ENCODE results near the gene TSR3.

The TSR3 gene

DNA sequence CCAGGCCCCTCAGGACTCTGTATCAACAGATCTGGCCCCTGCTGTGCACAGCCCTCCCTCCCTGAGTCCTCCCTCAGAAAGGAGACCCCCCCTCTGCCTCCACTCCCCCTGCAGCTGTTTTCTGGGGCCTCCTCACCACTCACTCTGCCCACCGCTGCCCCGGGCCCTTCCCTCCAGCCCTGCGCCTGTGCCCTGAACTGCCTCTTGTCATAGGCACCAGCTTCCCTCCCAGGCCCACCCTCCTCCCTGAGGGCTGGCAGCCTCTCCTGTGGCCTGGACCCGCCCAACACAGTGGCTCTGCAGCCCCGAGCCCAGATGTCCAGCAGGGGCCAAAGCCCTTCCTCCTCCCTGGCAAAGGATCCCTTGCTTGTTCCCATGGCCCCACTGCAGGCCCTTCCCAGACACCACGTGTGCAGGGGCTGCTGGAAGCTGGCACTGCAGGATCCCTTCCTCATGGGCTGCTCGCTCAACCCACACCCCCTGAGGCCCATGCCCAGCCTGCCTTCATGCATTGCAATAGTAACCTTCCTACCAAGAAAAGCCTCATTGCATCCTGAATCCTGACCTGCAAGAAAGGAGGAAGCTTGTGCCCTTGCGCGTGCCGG is 25.8 kb upstream of the TSR3 start:
- no peak for DNase-seq (ENCODE audit: low spot score)

DNA sequence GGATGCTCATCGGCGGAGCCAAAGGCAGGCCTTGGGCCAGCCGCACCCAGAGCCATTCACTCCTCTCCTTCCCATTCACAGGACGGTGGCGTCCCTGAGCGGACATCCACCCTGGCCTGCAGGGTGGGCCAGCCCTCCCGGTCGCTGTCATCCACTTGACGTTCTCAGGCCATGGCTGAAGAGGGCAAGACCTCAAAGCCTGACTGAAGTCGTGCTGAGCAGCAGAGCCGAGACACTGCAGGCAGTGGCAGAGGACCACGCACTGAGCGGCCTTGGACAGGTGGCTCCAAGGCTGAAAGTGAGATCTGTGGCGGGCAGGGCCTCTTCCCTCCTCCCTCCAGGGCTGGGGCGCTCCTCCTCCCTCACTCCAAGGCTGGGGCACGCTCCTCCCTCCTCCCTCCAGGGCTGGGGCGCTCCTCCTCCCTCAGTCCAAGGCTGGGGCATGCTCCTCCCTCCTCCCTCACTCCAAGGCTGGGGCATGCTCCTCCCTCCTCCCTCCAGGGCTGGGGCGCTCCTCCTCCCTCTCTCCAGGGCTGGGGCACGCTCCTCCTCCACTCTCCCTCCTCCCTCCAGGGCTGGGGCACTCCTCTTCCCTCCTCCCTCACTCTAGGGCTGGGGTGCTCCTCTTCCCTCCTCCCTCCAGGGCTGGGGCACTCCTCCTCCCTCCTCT is 24.2 kb upstream of the TSR3 start:
- no peak for DNase-seq (ENCODE audit: low spot score)

DNA sequence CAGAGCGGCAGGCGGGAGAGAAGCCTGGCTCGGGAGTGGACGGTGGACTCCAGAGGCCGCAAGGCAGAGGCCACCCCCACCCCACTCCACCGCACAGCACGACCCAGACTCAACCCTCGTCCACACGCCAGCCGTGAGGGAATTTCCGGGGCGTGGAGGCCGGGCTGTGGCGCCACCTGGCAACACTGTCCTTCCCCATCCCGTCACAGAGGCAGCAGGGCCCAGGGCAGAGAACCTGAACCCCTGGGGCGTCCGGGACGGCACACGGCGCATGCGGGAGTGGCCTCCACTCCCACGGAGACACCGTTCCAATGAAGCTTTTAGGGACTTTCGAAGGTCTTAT is 23.6 kb upstream of the TSR3 start:
- DNase-seq (ENCODE audit: low spot score): no peak

DNA sequence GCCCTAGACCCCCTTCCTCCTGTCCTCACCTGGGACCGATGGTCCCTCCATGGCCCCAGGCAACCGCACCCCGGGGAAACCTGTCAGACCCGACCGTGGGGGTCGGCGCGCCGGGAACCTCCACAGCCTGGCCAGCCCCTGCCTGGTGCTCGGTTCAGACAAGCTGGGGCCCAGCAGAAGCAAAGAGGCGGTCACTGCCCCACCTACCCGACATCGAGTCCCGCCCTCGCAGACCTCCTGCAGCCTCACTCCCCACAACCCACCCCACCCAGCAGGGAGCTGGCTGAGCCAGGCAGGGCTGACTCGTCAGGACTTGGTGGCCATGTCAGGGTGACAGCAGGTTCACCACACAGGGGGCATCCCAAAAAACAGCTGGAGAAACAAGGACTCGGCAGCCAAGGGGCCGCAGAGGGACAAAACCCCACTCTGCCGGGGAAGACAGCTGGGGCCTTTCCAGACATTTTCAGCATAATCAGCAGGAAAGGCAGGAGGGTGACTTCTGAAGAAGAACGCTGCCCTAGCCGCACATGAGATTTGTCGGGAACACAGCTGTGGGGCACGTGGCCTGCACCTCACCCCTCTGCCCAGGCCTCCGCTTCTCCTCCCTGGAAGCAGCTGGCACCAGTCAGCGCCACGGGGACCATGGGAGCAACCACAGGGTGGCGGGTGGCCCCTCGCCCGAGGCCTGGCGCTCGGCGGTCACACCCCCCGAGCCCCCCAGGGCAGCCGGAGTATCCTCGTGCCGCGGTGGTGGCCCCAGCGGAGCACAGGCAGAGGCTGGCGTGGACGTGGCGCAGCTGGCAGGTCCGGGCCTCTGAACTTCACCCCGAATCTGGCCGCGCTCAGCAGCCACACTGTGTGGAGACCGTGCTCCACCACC is 23.0 kb upstream of the TSR3 start:
- DNase-seq (ENCODE audit: low spot score): no peak

DNA sequence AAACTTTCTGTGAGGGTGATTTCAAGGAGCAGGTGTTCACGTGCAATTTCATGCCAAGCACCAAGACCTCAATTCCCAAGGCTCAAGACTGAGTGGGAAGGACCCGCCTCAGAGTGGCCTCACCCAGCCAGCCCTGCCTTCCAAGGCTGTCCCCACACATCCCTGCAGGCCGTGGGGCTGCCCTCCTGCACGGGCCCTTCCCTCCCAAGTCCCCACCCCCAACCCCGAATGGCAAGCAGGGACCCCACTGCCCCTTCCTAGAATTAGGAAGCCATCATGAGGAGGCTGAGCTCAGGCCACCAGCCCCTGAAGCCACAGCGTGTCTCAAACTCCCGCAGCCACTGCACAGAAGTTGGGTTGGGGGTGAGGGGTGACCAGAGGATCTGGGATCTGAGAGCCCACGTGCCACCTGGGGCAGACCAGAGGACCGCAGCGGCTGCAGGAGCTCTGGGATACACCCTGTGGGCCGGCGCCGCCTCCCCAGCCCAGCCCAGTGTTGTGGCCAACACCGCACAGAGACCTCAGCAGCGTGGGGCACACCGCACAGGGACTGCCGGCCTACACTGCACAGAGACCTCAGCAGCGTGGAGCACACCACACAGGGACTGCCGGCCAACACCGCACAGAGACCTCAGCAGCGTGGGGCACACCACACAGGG is 20.7 kb upstream of the TSR3 start:
- DNase-seq (ENCODE audit: low spot score): no peak

DNA sequence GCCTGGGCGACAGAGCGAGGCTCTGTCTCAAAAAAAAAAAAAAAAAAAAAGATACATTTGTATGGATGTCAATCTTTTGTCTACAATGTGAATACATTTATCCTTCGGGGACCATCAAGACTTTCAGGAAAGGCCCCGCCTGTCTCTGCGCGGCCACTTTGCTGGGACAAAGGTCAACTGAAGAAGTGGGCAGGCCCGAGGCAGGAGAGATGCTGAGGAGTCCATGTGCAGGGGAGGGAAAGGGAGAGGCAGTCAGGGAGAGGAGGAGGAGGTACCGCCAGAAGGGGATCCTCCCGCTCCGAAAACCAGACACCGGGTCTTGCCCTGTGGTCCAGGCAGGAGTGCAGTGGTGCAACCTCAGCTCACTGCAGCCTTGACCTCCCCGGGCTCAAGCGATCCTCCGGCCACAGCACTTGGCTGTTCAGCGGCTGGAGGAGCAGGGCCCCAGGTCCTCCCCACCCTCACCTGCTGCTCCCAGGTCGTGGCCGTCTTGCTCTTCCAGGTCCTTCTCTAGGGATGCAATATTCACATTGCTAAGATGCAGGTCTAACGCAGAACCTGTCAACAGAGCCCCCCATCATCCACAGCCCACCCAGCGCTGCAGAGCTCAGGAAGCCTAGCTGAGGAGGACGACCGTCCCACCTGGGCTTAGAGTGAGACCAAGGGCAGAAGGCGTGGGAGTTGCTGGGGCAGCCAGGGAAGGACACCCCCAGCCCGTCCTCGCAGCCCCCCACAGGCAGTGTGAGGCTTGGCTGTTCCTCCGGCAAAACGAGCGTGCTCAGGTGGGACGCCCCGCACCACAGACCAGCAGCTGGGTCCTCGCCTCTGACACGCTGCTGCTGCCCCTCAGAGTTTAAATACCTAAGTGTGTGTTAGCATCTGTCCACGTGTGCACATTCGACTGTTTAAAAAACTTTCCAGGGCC is 19.6 kb upstream of the TSR3 start:
- DNase-seq (ENCODE audit: low spot score): no peak

DNA sequence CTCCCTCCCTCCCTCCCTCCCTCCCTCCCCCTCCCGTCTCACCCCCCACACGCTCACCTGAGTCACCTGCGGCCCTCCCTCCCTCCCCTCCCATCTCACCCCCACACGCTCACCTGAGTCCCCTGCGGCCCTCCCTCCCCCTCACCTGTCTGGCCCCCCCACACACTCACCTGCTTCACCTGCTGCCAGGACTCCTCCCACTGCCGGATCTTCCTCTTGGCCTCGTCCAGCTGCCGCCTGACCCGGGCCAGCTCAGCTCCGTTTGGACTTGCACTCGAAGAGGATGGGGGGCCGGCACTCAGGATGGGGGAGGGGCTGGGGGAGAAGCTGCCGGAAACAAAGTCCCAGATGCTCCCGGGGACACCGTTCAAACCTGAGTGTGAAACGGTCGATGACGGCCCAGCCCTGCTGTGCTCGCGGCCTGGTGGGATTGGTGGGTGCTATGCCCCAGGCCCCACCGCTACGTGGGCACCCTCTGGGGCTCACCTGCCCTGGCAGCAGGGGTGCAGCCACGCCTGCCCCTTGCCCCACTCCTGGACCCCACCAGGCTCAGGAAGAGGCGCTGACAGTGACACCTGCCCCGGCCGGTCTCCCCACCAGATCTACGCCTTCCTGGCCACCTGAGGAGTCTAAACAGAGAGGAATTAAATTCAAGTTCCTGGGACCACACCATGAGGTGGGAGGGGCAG is 16.0 kb upstream of the TSR3 start:
- no peak for DNase-seq (ENCODE audit: low spot score)

DNA sequence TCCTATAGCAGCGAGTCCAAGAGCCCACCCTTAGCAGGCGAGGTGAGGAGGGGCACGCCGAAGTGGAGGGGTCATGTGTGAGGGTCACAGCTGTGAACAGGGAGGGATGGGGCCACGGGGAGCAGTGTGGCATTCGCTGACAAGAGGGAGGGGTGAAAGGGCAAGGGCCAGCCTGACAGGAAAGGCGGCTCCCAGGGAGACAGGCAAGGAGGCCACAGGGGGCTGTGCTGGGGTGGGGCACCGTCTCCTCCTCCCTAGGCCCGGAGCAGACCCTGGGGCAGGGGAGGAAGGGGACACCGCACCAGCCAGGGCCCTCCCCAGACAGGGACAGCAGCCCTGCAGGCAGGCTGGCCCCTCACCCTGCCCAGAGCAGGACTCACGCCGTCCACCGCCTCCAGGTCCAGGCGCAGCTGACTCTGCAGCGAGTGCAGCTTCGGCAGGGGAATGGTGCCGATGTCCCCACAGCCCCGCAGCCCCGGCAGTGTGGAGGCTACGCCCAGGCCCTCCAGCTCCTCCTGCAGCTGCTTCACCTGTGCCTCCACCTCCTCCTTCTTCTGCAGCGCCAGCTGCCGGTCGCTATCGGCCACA is 15.1 kb upstream of the TSR3 start:
- DNase-seq (ENCODE audit: low spot score): no peak

DNA sequence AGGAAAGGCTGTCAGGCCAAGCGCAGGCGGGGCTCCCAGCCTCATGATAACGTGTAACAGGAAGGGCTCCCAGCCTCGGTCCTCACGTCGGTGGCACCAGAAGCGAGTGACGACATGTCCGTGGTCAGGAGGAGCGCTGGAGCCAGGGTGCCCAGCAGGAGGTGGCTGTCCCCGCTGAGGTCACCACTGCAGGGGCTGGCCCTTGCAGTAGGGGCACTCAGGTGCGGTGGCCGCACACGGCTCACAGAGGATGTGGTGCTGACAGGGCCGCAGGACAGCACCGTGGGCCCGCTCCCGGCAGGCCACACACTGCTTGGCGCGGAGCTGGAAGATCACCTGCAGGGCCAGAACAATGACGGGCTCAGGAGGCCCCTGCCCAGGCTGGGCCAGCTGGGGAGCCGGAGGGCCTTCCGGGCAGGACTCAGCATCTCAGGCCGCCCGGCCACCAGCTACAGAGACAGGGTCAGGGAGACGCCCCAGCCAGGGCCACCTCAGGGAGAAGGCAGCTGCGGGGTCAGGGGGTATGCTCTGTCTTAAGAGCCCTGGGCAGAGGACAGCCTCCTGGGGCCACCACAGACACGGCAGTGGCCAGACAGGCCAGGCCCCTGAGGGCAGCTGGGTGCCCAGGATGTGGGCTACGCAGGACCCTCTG is 14.5 kb upstream of the TSR3 start:
- DNase-seq (ENCODE audit: low spot score): no peak

DNA sequence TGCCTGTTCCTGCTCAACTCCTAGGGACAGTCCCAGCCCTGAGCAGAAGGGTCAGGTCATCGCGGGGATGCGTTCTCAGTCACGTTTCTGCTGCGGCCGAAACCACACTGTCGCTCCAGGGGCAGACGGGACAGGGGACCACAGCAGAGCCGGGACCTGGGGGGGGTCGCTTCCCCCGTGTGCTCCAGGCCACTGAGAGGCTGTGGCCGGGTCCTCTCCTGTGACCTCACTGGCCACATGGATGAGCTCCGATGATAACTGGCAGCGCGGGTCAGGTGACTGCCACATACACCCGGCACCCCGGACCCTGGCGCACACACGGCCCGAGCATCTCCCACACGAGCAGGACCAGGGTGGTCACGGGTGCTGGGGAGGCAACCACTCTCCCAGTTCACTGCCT is 12.8 kb upstream of the TSR3 start:
- DNase-seq (ENCODE audit: low spot score): no peak

DNA sequence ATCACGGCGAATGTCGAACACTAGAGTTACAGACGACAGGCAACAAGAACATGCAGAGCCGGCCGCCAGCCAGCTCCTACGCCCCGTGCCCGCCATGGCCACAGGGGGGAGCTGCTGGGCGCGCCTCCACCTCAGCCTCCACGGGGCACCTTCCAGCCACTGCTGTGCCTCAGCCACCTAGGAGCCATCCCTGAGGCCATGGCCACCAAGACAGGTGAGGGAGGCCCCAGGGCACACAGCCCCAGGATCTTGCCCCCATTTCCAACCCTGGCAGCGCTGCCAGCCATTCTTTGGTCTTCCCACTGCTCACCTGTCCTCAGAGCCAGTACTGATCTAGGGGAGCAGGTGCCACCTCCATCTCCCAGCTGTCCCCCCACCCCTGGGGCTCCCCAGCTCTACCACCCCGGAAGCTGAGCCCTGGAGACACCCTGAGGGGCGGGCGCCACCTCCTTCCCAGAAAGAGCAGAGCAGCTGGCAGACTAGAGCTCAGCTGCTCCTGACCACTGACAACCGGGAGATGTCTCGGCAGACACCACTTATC is 11.9 kb upstream of the TSR3 start:
- peak; percentile 96 for DNase-seq (ENCODE audit: low spot score)

DNA sequence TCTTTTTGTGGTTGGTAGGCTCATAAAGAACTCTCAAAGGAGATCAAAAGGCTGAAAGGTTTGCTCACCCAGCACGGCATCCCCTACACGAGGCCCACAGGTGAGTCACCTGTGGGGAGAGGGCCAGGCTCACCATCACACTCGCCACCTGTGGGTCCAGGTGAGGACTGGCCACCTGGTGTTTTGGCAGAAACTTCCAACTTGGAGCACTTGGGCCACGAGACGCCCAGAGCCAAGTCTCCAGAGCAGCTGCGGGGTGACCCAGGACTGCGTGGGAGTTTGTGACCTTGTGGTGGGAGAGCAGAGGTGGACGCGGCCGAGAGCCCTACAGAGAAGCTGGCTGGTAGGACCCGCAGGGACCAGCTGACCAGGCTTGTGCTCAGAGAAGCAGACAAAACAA is 11.1 kb upstream of the TSR3 start:
- DNase-seq (ENCODE audit: low spot score): no peak

DNA sequence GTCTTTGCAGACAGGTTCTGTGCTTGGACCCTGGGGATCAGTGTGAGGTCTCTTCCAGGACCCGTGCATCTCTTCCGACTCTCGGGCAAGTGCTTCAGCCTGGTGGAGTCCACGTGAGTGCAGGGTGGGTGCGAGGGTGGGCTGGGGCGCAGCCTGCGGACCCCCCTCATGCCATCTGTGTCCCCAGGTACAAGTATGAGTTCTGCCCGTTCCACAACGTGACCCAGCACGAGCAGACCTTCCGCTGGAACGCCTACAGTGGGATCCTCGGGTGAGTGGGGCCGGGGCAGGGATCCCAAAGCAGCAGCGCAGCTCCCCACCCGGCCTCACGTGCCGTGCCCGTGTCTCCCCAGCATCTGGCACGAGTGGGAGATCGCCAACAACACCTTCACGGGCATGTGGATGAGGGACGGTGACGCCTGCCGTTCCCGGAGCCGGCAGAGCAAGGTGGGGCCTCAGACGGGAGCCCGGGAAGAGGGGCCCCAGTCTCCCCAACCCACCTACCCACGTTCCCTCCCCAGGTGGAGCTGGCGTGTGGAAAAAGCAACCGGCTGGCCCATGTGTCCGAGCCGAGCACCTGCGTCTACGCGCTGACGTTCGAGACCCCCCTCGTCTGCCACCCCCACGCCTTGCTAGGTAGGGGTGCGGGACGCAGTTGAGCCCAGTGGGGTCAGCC is 10.1 kb upstream of the TSR3 start:
- no peak for DNase-seq (ENCODE audit: low spot score)

DNA sequence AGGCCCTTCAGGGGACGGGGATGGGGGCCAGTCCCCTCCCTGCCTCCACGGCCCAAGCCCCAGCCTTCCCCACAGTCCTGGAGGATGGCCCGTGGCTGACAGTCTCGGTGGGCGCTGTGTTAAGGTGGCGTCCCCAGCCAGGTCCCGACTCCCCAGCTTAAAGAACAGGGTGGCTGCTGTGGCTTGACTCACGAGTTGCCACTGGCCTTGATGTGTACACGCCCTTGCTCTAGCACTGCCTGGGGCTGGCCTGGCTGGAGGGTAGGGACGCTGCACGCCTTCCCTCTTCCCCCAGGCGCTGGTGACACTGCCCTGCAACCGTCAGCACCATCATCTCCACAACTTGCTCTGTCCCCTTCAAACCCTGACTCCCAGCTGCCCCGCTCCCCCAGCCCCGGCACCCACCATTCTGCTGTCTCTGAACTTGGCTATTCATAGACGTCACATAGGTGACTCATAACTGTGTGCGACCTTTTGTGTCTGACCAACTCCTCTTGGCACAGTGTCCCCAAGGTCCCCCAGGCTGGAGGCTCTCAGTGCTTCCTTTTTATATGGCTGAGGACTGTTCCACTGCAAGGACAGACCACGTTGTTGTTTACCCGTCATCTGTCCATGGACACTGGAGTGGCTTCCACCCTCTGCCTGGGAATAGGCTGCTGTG is 6.4 kb upstream of the TSR3 start:
- DNase-seq (ENCODE audit: low spot score): no peak

DNA sequence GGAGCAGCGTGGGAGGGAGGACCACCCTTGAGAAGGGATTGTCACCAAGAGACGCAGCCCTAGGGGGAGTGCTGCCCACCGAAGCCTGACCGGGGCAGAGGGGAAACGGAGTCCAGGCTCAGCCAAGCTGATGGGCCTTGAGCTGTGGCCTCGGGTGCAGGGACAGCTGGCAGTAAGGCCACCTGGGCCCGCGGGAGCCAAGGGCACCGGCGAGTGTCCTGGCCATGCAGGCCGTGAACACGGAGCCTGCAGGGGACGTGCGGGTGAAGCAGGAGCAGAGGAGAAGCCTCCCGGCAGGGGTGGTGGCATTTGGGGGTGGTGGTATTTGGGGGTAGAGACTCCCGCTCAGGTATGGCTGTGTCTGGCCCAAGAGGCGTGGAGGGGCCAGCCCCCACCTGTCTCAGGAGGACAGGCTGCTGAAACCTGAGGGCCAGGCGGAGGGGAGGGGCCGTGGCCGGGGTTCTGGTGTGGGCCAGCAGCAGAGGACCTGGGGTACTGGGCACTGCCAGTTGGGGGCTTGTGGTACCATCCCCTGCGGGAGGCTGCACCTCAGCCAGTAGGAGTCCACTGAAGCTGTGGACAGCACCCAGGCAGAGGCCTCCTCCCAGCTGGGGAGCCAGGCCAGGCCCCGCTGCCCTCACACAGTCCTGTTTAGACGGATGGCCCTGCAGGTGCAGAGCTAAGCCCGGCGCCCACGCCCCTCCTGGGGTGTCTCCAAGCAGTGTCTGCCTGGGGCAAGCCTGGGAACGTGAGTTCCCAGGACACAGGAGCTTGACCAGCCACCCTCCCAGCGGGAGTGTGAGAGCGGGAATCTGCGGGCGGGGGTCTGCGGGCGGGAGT is 4.6 kb upstream of the TSR3 start:
- no peak for DNase-seq (ENCODE audit: low spot score)

DNA sequence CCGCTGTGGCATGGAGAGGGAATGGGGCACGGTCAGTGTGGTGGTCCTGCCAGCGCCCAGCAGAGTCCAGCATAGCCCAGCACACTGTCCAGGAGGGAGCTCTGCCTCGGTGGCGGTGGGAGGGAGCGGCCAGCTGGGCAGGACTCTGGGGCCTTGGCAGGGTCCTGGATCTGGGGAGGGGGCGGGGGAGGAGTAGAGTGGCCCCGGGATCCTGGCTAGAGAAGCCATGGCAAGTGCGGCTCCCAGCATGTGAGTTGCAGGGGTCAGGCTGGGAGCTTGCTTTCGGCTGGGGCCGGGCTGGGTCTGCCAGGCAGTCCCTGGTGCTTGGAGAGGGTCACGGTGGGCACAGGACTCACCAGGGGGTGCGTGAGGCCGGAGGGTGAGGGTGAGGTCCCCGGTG is 3.9 kb upstream of the TSR3 start:
- DNase-seq (ENCODE audit: low spot score): no peak

DNA sequence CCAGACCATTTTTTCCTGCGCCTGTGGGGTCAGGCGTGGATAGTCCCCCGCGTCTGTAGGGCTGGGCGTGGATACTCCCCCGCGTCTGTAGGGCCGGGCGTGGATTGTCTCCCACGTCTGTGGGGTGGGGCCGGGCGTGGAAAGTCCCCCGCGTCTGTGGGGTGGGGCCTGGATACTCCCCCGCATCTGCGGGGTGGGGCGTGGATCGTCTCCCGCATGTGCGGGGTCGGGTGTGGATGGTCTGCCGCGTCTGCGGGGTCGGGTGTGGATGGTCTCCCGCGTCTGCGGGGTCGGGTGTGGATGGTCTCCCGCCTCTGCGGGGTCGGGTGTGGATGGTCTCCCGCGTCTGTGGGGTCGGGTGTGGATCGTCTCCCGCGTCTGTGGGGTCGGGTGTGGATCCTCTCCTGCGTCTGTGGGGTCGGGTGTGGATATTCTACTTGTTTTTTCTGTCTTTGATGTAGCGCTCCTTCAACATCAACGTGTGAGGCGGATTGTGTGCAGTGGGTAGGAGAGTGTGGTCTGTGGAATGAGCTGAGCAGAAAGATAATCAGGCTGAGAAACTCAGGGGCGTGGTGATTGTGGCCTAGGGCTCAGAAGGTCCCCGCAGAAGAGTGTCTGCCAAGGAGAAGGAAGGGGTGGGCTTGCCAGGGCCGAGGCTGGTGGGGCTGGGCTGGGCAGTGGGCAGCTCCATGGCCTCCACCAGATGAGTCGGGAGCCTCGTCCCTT is 3.3 kb upstream of the TSR3 start:
- no peak for DNase-seq (ENCODE audit: low spot score)

All from iPS-NIHi11 (cell line).